Hepatocyte (in vitro differentiated cells): Measurements from ENCODE around the gene FAM53B. TPM values are rescaled to one million over a fixed set of nuclear protein-coding genes. Genes with fewer than 3 reads are reported as not detected.

Experiments
- DNase-seq: peaks from one replicate; pipeline ENCODE4 v3.0.0-alpha.2; 2016; ENCODE audit warnings: low spot score
- H2AFZ ChIP-seq: fragments of 200-600 bp; sonication (generic); 2 replicates; pipeline ENCODE4 v1.6.0; 2016; ENCODE audit warnings: antibody characterized with exemption, mild to moderate bottlenecking
- H3K27ac ChIP-seq: fragments of 200-600 bp; sonication (generic); 2 replicates; pipeline ENCODE4 v1.5.1; 2016; ENCODE audit warnings: mild to moderate bottlenecking
- H3K27me3 ChIP-seq: fragments of 200-600 bp; sonication (generic); 2 replicates; pipeline ENCODE4 v1.6.1; 2016
- H3K36me3 ChIP-seq: fragments of 200-600 bp; sonication (generic); replicated peaks from 2 replicates; pipeline ENCODE4 v1.5.1; 2016; ENCODE audit warnings: low read depth; ENCODE audit not compliant: insufficient read depth
- H3K4me1 ChIP-seq: fragments of 200-600 bp; sonication (generic); 2 replicates; pipeline ENCODE4 v1.5.1; 2016; ENCODE audit warnings: mild to moderate bottlenecking, moderate library complexity; ENCODE audit not compliant: insufficient read depth
- H3K4me2 ChIP-seq: fragments of 200-600 bp; sonication (generic); 2 replicates; pipeline ENCODE4 v1.6.0; 2016
- H3K4me3 ChIP-seq: fragments of 200-600 bp; sonication (generic); 2 replicates; pipeline ENCODE4 v1.5.1; 2016; ENCODE audit warnings: mild to moderate bottlenecking
- H3K79me2 ChIP-seq: fragments of 200-600 bp; sonication (generic); 2 replicates; pipeline ENCODE4 v1.6.0; 2017; ENCODE audit warnings: mild to moderate bottlenecking
- H3K9me2 ChIP-seq: fragments of 200-600 bp; sonication (generic); replicated peaks from 2 replicates; pipeline ENCODE4 v1.6.0; 2017; ENCODE audit warnings: mild to moderate bottlenecking; ENCODE audit not compliant: insufficient read depth
- H3K9me3 ChIP-seq: fragments of 200-600 bp; sonication (generic); 2 replicates; pipeline ENCODE4 v1.5.1; 2016; ENCODE audit warnings: low read depth, mild to moderate bottlenecking
- H4K20me1 ChIP-seq: fragments of 200-600 bp; sonication (generic); 2 replicates; pipeline ENCODE4 v1.6.0; 2016; ENCODE audit warnings: mild to moderate bottlenecking; ENCODE audit not compliant: insufficient read depth, poor library complexity, severe bottlenecking
- EZH2 ChIP-seq: fragments of 200-600 bp; sonication (generic); IDR thresholded peaks from 2 replicates; pipeline ENCODE4 v1.6.1; 2016; ENCODE audit warnings: antibody characterized with exemption, mild to moderate bottlenecking, borderline replicate concordance
- EZH2phosphoT487 ChIP-seq: fragments of 200-600 bp; sonication (generic); IDR thresholded peaks from one replicate; pipeline ENCODE4 v1.6.1; 2018; ENCODE audit warnings: antibody characterized with exemption, mild to moderate bottlenecking, low read depth, moderate library complexity; ENCODE audit not compliant: unreplicated experiment, severe bottlenecking
- WGBS: methylation state at CpG from one replicate; pipeline ENCODE4 v1.1.6; 2016; ENCODE audit warnings: low lambda C conversion rate; ENCODE audit errors: missing lambda C conversion rate; 5-methylcytosine and 5-hydroxymethylcytosine counted together
- polyA plus RNA-seq: library from polyadenylated mRNA; unstranded; fragments of >200 nt; fragmentation: Nextera tagmentation; extraction: Ambion mirVana; gene quantifications from 2 replicates; pipeline ENCODE4 v1.2.1, GENCODE V29; 2016
- total RNA-seq: library from RNA; depleted of rRNA; stranded (reverse); fragments of >200 nt; gene quantifications from 2 replicates; pipeline ENCODE4 v1.2.3, GENCODE V29; 2014
- TF ChIP-seq, protein P1 (sequence below): fragments of 200-600 bp; sonication (generic); IDR thresholded peaks from 2 replicates; pipeline ENCODE4 v1.5.1; 2016; ENCODE audit warnings: antibody characterized with exemption, mild to moderate bottlenecking; ENCODE audit not compliant: poor library complexity

FAM53B gene
- total and polyA plus RNA-seq, 2 experiments from 2014 or later: 10.3 to 23.6 TPM

DNA sequence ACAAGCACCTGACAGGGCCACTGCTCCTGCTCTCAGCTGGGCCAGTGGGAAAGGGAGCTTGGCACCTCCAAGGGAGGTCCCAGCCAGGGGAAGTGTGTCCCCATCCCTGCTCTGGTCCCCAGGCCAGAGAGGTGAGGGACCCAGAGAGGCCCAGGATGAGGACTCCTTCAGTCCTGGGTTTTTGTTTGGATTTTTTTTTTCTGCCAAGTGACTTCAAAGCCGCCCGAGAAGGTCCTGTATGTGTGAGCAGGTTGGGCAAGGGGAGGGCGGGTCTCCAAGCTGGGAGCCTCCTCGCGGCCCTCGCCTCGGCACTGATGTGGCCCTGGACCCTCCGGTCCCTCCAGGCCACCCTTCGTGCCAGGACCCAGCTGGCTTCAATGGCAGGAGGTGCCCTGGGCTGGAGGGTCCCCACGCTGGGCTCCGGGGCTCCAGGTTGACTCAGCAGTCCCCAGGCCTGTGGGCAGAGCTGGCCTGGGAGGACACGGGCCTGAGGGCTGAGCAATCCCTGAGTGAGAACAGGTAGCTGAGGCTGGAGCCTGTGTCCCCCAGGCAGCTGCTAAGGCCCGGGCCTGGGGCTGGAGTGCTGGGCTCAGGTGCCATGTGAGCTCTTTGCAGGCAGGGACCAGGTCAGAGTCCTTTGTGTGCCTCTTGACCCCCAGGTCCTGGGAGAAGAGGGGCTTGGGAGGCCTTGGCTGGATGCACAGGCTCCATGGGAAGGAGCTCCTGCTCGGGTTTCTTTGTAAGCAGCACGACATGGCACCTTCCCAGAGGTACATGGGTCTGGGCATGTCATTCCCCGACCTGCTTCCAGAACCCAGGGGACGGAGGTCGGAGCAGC lies 140.6 kb downstream of the FAM53B start:
- Histone ChIP-seq H4K20me1 (no peaks in the 10 kb centered on the region), H3K27ac (no peak overlapping the region)
- no peak for DNase-seq

DNA sequence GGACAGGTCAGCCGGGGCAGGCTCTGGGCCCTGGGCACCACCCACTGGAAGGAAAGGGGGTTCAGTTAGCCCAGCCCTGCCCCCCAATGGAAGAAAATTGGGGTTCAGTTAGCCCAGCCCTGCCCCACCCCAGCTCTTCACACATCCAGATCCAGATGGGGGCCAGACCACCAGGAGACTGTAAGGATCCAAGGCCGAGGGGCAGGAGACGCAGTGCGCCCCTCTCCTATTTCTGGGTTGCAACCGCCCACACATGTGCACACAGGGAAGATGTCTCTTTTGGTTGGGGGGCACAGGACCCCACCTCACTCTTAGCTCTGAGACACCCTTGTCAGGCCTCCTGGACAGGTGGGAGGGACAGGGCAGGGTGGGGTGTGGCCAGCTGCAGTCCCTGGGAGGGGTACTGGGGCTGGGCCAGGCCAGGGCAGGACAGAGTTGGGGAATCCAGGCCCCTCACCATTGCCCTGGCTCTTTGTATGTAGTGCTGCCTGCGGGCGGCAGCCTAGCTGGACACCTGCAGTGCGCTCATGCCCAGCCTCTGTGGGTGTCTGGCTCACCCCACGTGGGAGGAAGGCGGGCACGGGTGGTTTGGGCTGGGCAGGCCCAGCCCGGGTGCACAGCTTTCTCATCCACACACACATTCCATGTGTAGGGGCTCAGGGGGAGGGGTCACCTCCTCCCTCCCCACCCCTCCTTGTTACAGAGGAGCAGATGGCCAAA lies 141.4 kb downstream of the FAM53B start:
- 88% methylated on average over 11 of the region's 12 CpGs for WGBS
- H3K4me2 ChIP-seq: no peak overlapping the region

More for the DNA sequence above, 140.6 kb downstream of the FAM53B start:
- TF ChIP-seq EZH2 (no peak), EZH2phosphoT487 (no peak)
- TF ChIP-seq, protein P1, sequence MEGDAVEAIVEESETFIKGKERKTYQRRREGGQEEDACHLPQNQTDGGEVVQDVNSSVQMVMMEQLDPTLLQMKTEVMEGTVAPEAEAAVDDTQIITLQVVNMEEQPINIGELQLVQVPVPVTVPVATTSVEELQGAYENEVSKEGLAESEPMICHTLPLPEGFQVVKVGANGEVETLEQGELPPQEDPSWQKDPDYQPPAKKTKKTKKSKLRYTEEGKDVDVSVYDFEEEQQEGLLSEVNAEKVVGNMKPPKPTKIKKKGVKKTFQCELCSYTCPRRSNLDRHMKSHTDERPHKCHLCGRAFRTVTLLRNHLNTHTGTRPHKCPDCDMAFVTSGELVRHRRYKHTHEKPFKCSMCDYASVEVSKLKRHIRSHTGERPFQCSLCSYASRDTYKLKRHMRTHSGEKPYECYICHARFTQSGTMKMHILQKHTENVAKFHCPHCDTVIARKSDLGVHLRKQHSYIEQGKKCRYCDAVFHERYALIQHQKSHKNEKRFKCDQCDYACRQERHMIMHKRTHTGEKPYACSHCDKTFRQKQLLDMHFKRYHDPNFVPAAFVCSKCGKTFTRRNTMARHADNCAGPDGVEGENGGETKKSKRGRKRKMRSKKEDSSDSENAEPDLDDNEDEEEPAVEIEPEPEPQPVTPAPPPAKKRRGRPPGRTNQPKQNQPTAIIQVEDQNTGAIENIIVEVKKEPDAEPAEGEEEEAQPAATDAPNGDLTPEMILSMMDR: no peak
- H3K9me3 ChIP-seq: no peaks in the 10 kb centered on the region
- H3K4me3 ChIP-seq: no peak overlapping the region
- no peak overlapping the region for H2AFZ ChIP-seq
- H3K36me3 ChIP-seq: no peaks in the 10 kb centered on the region
- H3K4me2 ChIP-seq: no peak overlapping the region
- no peaks in the 10 kb centered on the region for H3K4me1 ChIP-seq
- 90% methylated on average over 18 of the region's 18 CpGs for WGBS
- H3K9me2 ChIP-seq: no peaks in the 10 kb centered on the region
- no peaks in the 10 kb centered on the region for H3K27me3 ChIP-seq
- no peaks in the 10 kb centered on the region for H3K79me2 ChIP-seq

DNA sequence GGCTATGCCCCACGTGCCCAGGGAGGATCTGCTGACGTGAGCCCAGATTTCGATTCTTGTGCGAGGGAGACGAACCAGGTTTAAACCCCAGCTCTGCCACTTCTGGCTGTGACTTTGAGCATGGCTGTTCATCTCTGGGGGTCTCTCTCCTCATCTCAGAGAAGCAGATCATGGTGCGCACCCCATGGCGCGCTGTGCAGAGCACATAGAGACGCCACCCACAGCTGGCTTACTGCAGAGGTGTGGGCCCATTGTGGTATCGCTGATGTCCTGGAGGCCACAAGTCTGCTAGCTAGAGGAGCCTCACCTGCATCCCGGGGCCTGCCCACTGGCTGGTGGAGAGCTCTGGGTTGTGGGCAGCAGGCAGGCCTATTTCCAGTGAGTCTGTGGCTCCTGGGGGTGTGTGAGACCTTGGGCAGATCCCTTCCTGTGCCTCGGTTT lies 142.0 kb downstream of the FAM53B start:
- Histone ChIP-seq H3K4me3 (no peak overlapping the region), H2AFZ (no peak overlapping the region), H3K27ac (no peak overlapping the region), H4K20me1 (no peaks in the 10 kb centered on the region), H3K9me2 (no peaks in the 10 kb centered on the region), H3K27me3 (no peaks in the 10 kb centered on the region), H3K79me2 (no peaks in the 10 kb centered on the region), H3K4me1 (no peaks in the 10 kb centered on the region), H3K36me3 (no peaks in the 10 kb centered on the region), H3K9me3 (no peaks in the 10 kb centered on the region), H3K4me2 (no peak overlapping the region)
- no peak for DNase-seq
- 86% methylated on average over 12 of the region's 12 CpGs for WGBS
- TF ChIP-seq, protein P1: no peak
- TF ChIP-seq EZH2 (no peak), EZH2phosphoT487 (no peak)

More for the DNA sequence above, 141.4 kb downstream of the FAM53B start:
- no peaks in the 10 kb centered on the region for H3K79me2 ChIP-seq
- no peak for TF ChIP-seq EZH2
- TF ChIP-seq EZH2phosphoT487: no peak
- TF ChIP-seq, protein P1: no peak
- H3K9me3 ChIP-seq: no peaks in the 10 kb centered on the region
- DNase-seq: no peak
- H3K9me2 ChIP-seq: no peaks in the 10 kb centered on the region
- H3K4me1 ChIP-seq: no peaks in the 10 kb centered on the region
- no peaks in the 10 kb centered on the region for H3K27me3 ChIP-seq
- H3K4me3 ChIP-seq: no peak overlapping the region
- H3K27ac ChIP-seq: no peak overlapping the region
- no peak overlapping the region for H2AFZ ChIP-seq
- no peaks in the 10 kb centered on the region for H4K20me1 ChIP-seq
- H3K36me3 ChIP-seq: no peaks in the 10 kb centered on the region
